ENCODE data around the gene TAF1L. TPM values are rescaled to one million over a fixed set of nuclear protein-coding genes. Genes with fewer than 3 reads are reported as not detected.

The TAF1L gene
- total RNA-seq, 1 experiment from 2014 or later: not detected

DNA sequence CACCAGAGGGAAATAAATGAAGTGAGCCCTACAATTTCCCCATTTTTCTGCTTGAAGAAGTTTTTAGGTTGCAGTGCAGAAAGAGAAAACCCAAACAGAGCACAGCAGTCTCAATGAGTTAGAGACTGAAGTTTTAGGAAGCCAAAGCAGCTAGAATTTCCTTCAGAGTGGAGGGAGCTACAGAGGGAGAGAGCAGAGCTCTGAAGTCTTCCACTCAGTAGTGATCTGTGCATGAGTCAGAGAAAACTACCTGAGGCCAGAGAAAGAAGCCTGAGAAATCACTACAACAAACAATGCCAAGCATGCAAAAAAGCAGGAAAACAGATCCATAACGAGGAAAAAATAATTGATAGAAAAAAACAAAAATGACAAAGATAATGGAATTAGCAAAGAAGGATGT is 44.6 kb downstream of the TAF1L start:
- Histone ChIP-seq H3K9me3 (ENCODE audit: control insufficient read depth, insufficient read depth, low read depth, low read length) (no peaks in the 10 kb centered on the region), H3K27ac (ENCODE audit: low read length) (no peak overlapping the region), H3K4me3 (ENCODE audit: low read depth in 2 of 2, low read length in 2 of 2) (no peak overlapping the region), H3K4me1 (ENCODE audit: control insufficient read depth, insufficient read depth, low read length) (no peaks in the 10 kb centered on the region), H3K27me3 (ENCODE audit: control insufficient read depth, insufficient read depth, low read length) (no peaks in the 10 kb centered on the region; the same call in 1 of the 2 replicates), H3K36me3 (ENCODE audit: control insufficient read depth, insufficient read depth, low read length) (no peaks in the 10 kb centered on the region)
- POLR2A ChIA-PET: no interaction called here
- intact Hi-C loops (cut with micrococcal nuclease; ENCODE audit: unreplicated experiment) (loop anchor here (10.0 kb wide), 1 partner anchor 114 kb away; no protein-coding TSS in a partner anchor), in situ Hi-C loops (cut with HindIII; ENCODE audit: low pct_unique_long_range_greater_than_20kb, low sequenced_read_pairs) (no loop called here)
- TF ChIP-seq, protein P1, sequence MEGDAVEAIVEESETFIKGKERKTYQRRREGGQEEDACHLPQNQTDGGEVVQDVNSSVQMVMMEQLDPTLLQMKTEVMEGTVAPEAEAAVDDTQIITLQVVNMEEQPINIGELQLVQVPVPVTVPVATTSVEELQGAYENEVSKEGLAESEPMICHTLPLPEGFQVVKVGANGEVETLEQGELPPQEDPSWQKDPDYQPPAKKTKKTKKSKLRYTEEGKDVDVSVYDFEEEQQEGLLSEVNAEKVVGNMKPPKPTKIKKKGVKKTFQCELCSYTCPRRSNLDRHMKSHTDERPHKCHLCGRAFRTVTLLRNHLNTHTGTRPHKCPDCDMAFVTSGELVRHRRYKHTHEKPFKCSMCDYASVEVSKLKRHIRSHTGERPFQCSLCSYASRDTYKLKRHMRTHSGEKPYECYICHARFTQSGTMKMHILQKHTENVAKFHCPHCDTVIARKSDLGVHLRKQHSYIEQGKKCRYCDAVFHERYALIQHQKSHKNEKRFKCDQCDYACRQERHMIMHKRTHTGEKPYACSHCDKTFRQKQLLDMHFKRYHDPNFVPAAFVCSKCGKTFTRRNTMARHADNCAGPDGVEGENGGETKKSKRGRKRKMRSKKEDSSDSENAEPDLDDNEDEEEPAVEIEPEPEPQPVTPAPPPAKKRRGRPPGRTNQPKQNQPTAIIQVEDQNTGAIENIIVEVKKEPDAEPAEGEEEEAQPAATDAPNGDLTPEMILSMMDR (IDR thresholded peaks at IDR 0.05): no peak
- TF ChIP-seq TCF7L2 (IDR thresholded peaks at IDR 0.05; ENCODE audit: low read depth, low read length) (no peak), POLR2AphosphoS5 (IDR thresholded peaks at IDR 0.05; ENCODE audit: low read depth, low read length) (no peak), SIN3A (IDR thresholded peaks at IDR 0.05; ENCODE audit: borderline replicate concordance, insufficient read depth, low read depth, low read length) (no peak)
- TF ChIP-seq, protein P2, sequence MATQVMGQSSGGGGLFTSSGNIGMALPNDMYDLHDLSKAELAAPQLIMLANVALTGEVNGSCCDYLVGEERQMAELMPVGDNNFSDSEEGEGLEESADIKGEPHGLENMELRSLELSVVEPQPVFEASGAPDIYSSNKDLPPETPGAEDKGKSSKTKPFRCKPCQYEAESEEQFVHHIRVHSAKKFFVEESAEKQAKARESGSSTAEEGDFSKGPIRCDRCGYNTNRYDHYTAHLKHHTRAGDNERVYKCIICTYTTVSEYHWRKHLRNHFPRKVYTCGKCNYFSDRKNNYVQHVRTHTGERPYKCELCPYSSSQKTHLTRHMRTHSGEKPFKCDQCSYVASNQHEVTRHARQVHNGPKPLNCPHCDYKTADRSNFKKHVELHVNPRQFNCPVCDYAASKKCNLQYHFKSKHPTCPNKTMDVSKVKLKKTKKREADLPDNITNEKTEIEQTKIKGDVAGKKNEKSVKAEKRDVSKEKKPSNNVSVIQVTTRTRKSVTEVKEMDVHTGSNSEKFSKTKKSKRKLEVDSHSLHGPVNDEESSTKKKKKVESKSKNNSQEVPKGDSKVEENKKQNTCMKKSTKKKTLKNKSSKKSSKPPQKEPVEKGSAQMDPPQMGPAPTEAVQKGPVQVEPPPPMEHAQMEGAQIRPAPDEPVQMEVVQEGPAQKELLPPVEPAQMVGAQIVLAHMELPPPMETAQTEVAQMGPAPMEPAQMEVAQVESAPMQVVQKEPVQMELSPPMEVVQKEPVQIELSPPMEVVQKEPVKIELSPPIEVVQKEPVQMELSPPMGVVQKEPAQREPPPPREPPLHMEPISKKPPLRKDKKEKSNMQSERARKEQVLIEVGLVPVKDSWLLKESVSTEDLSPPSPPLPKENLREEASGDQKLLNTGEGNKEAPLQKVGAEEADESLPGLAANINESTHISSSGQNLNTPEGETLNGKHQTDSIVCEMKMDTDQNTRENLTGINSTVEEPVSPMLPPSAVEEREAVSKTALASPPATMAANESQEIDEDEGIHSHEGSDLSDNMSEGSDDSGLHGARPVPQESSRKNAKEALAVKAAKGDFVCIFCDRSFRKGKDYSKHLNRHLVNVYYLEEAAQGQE (IDR thresholded peaks at IDR 0.05; ENCODE audit: insufficient read depth in 1 of 2, low read depth in 2 of 2, low read length in 1 of 2): no peak
- BruUV-seq (replicated peaks): no TSS peak
- ATAC-seq: peak; percentile 77; the same call in 1 of the 2 replicates
- no peak for DNase-seq (ENCODE audit: low read depth, low spot score)
- CTCF ChIA-PET: interaction anchor here (5.0 kb wide), 1 partner anchor 377 kb away, joined by 27 read pairs; no protein-coding TSS in a partner anchor

DNA sequence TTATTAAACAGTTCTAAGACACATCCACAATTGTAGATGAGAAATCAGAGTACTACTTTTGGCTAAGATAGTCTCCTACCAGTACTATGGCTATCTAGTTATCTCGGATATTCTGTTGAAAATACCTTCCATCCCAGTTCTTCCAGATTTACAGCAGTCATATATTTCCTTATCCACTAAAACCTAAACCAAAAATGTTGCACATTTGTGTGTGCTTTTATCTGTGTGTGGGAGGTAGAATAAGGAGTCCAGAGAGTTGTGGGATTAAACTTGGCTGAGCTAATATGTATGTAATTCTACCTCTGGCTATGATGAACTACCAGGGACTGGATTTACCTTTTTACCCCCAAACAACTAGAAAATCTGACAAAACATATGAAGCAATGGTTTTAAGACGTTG is 45.0 kb downstream of the TAF1L start:
- TF ChIP-seq, protein P1 (IDR thresholded peaks at IDR 0.05): no peak
- TF ChIP-seq POLR2AphosphoS5 (IDR thresholded peaks at IDR 0.05; ENCODE audit: low read depth, low read length): no peak
- no peak for TF ChIP-seq SIN3A (IDR thresholded peaks at IDR 0.05; ENCODE audit: borderline replicate concordance, insufficient read depth, low read depth, low read length)
- no peak for TF ChIP-seq TCF7L2 (IDR thresholded peaks at IDR 0.05; ENCODE audit: low read depth, low read length)
- TF ChIP-seq, protein P2 (IDR thresholded peaks at IDR 0.05; ENCODE audit: insufficient read depth in 1 of 2, low read depth in 2 of 2, low read length in 1 of 2): no peak

More for the DNA sequence above, 45.0 kb downstream of the TAF1L start:
- H3K9me3 ChIP-seq (ENCODE audit: control insufficient read depth, insufficient read depth, low read depth, low read length): no peaks in the 10 kb centered on the region
- no peak overlapping the region for H3K4me3 ChIP-seq (ENCODE audit: low read depth in 2 of 2, low read length in 2 of 2)
- DNase-seq (ENCODE audit: low read depth, low spot score) (no peak), ATAC-seq (no peak)
- BruUV-seq (replicated peaks): no TSS peak
- no peaks in the 10 kb centered on the region for H3K36me3 ChIP-seq (ENCODE audit: control insufficient read depth, insufficient read depth, low read length)
- intact Hi-C loops (cut with micrococcal nuclease; ENCODE audit: unreplicated experiment): loop anchor here (10.0 kb wide), 1 partner anchor 114 kb away; no protein-coding TSS in a partner anchor
- ChIA-PET POLR2A (no interaction called here), CTCF (interaction anchor here (0.6 to 5.0 kb wide), 2 partner anchors 80 to 378 kb away, joined by 7 to 27 read pairs; no protein-coding TSS in a partner anchor)
- peaks cover 3% of the 10 kb centered on the region; the same call in 1 of the 2 replicates for H3K27me3 ChIP-seq (ENCODE audit: control insufficient read depth, insufficient read depth, low read length)
- no peaks in the 10 kb centered on the region for H3K4me1 ChIP-seq (ENCODE audit: control insufficient read depth, insufficient read depth, low read length)
- in situ Hi-C loops (cut with HindIII; ENCODE audit: low pct_unique_long_range_greater_than_20kb, low sequenced_read_pairs): no loop called here
- no peak overlapping the region for H3K27ac ChIP-seq (ENCODE audit: low read length)

Data from Panc1 (cell line).